HG02852 (cell line): ENCODE results near the gene MRPL20.
"Not testable (repeated sequence)": the region's sequence is repeated elsewhere in the genome, so short reads cannot be mapped to it uniquely, and the experiment has no call there.

Experiments used
- ATAC-seq: cut with Tn5 transposase; IDR thresholded peaks from one replicate; pipeline ENCODE4 v1.9.1; 2021; ENCODE audit warnings: mild to moderate bottlenecking, moderate library complexity; ENCODE audit not compliant: unreplicated experiment

MRPL20 gene

DNA sequence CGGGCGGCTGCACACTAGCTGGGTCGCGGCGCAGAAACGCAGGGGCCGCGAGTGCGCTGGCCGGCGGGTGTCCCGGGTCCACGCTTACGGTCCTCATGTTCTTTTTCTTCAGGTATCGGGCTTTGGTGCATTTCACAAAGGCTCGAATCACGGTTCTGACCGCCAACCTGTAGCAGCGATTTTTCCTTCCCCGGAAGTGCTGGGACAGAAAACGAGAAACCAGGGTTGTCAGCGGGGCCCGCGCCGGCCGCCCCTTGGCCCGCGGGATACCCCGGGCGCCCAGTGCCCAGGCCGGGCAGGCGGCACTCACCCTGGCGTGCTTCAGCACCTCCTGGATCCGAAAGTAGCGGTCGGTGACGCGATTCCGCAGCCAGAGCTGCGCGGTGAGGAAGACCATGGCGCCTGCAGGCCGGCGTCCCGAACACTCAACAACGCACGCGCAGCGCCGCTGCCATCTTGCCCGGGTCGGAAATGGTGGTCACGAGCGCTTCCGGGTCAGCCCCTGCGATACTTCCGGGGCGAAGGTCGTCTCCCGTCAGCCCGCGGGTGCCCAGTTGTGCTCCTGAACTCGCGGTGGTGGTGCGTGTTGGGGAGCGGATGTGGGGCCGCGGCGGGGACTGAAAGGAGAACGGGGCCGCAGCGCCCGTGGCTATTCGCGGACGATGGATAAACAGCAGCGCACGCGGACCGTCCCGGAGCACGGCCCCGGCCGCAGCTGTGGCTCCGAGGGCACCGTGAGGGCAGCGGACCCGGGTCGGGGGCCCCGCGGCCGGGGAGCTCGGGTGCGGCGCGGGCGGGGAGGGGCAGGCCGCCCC, at the start of gene MRPL20:
TSS of gene MRPL20 (minus strand) at position 473 of the 815 bp plus-strand sequence. CDS start at position 397, 76 bp downstream.
- peak; percentile 84 for ATAC-seq

DNA sequence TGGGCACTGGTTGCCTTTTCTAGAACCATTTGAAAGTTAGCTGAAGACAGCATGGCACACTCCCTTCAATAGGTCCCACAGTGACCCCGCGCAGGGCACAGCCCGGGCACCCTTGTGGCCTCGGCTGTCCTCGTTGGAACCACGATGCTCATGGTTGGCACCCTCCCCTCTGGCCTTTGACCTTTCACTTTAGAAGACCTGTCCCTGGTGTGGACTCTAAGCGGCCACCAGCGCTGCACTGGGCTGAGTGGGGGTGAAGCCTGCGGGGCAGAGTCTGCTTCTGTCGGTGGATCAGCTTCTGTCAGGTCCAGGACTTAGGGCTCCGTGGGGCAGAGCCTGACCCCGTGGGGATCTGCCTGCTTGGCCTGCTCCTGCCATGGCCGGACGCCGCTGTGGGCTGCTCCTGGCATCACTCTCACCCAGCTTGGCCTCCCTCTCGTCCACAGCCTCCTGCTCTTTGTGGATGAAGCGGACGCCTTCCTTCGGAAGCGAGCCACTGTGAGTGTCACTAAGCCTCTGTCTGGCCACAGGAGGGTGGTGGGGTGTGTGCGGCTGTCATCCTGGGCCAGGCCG, 49.7 kb upstream of the MRPL20 start:
- not testable (repeated sequence) for ATAC-seq

DNA sequence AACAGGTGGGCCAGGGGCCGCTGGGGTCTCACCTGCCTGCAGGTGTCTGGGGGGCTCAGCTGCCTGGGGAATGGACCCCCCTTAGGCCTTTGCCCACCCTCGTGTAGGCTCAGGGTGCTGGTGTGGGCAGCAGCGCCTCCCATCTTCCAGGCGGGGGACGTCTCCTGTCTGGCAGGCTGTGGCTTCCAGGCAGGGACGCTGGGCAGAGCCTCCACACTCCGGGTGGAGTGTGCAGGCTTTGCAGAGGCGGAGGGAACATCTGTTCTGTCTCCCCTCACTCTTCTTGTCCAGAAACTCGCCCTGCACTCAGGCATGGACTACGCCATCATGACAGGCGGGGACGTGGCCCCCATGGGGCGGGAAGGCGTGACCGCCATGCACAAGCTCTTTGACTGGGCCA, 48.8 kb upstream of the MRPL20 start:
- ATAC-seq: not testable (repeated sequence)

DNA sequence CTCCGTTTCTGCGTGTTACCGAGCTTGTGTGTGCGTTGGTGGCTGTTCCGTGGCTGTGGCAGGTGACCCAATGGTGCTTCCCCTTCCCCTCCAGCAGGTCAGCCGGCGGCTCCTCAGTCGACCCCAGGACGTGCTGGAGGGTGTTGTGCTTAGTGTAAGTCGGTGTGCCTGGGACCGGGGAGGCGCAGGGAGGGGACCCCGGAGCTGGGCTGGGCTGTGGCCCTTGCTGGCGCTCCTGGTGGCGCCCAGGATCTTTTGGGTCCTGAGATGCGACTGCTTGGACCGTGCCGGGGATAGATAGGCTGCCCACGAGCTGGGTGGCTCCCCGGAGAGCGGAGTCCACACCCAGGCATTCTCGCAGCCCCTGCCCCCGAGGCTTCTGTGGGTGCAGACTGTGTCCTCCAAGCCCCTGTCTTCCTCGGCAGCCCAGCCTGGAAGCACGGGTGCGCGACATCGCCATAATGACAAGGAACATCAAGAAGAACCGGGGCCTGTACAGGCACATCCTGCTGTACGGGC, 48.3 kb upstream of the MRPL20 start:
- ATAC-seq: no peak

DNA sequence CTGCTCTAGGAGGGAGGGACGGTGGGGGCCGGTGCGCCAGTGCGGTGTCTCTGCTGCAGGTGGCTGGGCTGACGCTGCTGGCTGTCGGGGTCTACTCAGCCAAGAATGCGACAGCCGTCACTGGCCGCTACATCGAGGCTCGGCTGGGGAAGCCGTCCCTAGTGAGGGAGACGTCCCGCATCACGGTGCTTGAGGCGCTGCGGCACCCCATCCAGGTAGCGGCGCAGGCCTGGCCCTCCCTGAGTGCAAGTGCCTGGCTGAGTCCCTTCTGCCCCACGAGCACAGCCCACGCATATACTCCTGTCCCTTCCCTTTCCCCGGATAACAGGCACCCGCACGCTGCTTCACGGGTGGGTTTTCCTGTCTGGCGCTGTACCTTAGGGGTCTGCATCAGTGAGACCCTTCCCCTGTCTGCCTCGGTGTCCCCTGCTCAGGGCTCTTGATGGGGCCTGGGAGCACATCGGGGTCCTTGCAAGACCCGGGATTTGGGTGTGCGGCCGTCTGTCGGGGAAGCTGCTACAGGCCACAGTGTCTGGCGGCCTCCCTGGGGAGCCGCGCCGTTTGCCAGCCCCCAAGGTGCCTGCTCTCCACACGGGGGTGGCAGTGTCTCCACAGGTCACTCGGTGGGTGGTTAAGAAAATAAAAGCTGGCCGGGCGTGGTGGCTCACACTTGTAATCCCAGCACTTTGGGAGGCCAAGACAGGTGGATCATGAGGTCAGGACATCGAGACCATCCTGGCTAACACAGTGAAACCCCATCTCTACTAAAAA, 47.4 kb upstream of the MRPL20 start:
- not testable (repeated sequence) for ATAC-seq

- ATAC-seq: no peak
Observed at GRCh38 chr1:1452882-1453281, 45.8 kb upstream of the MRPL20 start.

GRCh38 chr1:1452365-1452739, 45.3 kb upstream of the MRPL20 start:
- ATAC-seq: not testable (repeated sequence)

DNA sequence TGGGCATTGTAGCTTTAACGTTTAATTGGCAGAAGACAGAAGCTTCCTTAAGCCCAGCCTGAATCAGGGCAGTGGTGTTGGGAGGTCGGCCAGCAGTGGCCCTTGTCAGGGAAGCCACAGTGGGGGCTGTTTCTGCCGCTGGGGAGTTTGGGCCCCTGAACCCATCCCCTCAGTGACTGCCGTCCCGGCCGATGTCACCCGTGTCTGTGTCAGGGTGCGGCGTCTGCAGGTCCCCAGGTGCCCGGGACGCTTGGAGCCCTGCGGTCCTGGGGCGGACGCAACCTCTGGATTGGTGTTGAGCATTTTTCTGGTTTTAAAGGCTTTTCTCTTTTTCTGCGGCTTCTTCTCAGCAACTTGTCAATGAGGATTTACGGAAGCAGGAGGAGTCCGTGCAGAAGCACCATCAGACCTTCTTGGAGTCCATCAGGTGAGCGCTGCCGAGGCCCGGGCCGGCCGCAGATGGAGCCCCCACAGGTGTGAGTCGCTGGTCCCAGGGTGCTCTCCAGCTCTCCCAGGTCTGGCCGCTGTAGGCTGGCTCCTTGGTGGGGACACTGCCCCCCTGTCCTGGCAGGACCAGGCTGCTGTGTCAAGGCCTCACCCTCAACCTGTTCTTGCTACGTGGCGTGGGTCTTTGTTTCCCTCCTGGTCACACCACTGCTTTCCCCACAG, 44.7 kb upstream of the MRPL20 start:
- no peak for ATAC-seq

DNA sequence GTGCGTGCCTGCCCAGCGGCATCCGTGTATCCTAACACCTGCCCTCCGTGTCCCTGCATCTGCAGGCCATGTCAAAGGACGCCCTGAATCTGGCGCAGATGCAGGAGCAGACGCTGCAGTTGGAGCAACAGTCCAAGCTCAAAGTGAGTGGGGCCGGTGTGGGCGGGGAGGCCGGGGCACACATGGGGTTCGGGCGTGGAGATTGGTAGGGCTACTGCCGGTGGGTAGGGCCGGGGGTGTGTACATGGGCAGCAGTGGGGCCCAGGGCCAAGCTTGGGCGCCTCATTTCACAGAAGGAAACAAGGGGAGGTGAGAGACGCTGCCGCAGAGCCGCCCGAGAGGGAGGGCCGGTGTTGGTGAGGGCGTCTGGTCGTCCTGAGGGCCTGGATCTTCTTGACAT, 43.5 kb upstream of the MRPL20 start:
- not testable (repeated sequence) for ATAC-seq

GRCh38 chr1:1449099-1449739, 42.1 kb upstream of the MRPL20 start, which contains the start of gene ATAD3C:
Gene ATAD3C (plus strand): TSS chr1:1449689. CDS start chr1:1450684, 995 bp downstream.
- ATAC-seq: no peak

GRCh38 chr1:1446631-1447030, 39.5 kb upstream of the MRPL20 start:
- ATAC-seq: not testable (repeated sequence)

GRCh38 chr1:1442069-1442770, 35.1 kb upstream of the MRPL20 start:
- no peak for ATAC-seq

- ATAC-seq: no peak
Observed at GRCh38 chr1:1441002-1441888, 34.2 kb upstream of the MRPL20 start.

DNA sequence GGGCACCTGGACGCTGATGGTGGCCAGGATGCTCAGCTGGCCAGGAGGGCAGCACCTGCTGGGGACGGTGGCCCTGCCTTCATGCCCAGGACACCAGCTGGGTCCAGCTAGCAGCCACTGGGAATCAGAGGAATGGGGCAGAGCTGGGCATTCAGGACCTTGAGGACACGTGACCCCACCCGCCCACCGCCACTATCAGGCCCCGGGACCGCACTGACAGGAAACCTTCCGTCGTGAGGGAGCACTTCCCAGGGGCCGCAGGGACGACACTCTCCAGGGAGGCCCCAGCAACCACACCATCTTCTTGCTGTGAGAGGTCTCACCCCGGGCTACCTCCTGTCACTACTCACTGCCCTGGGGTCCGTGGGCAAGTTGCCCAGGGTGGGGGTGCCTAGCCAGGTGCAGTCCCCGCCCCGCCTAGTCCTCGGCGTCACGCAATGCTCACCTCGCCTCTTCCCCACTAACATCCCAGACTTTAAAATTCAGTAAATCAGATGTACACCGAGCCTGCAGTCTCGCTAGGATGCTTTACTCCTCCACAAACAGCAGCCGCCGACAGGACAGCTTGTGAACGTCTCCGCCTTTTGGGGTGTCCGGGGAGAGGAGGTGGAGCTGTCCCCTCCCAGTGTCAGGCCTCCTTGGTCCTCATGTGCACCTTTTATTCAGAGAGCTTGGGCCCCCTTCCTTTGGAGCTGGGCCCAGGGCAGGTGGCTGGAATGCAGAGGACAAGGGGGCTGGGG, 33.3 kb upstream of the MRPL20 start:
- ATAC-seq: no peak

DNA sequence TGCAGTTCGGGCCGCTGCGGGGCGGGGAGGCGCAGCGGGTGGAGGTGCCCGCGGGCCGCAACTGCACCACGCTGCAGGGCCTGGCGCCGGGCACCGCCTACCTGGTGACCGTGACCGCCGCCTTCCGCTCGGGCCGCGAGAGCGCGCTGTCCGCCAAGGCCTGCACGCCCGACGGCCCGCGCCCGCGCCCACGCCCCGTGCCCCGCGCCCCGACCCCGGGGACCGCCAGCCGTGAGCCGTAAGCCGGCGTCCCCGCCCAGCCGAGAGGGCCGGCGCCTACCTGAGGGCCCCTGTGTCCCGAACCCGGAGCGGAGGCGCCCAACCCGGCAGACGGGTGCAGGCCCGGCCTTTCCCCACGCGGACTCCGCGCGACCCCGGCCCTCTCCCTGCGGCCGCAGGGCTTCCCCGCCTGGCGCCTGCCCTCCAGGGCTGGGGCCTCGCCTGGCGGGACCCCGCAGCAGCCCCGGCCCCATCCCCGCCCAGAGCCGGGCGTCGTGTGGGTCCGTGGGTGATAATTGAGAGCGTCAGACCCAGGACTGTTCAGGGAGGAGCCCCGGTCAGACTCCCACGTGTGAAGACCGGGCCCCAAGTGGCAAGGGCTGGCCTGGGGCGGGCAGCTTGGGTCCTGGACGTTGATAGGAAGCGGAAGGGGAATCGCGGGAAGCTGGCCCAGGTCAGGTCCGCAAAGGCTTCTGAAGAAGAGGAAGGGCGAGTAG, 32.6 kb upstream of the MRPL20 start:
- no peak for ATAC-seq

- no peak for ATAC-seq
Observed at GRCh38 chr1:1438531-1439381, 31.7 kb upstream of the MRPL20 start.
